OCI-LY3 (cell line): ENCODE measurements around the gene IDH3A.

Experiments used
- H2AFZ ChIP-seq: fragments of 200-600, 300-600 bp; shearing (Covaris generic); 2 replicates; pipeline ENCODE4 v1.6.0; 2014; ENCODE audit warnings: antibody characterized with exemption, low read depth, low read length
- H3K27ac ChIP-seq: fragments of 200-600, 300-600 bp; sonication (generic); 2 replicates; pipeline ENCODE4 v1.5.1; 2014; ENCODE audit warnings: mild to moderate bottlenecking, low read length, moderate library complexity, mixed read lengths
- H3K27me3 ChIP-seq: fragments of 200-600, 300-600 bp; sonication (generic); 2 replicates; pipeline ENCODE4 v1.6.1; 2014; ENCODE audit warnings: low read depth, low read length, mixed read lengths
- H3K36me3 ChIP-seq: fragments of 200-600, 300-600 bp; sonication (generic); replicated peaks from 2 replicates; pipeline ENCODE3; 2014; ENCODE audit warnings: low read depth, low read length, mixed read lengths
- H3K4me1 ChIP-seq: fragments of 300-600, 200-600 bp; sonication (generic); 2 replicates; pipeline ENCODE4 v1.6.1; 2014; ENCODE audit warnings: low read length, mixed read lengths
- H3K4me2 ChIP-seq: fragments of 200-600, 300-600 bp; sonication (generic); 2 replicates; pipeline ENCODE4 v1.6.1; 2014; ENCODE audit warnings: low read length, mixed read lengths
- H3K4me3 ChIP-seq: fragments of 300-600, 200-600 bp; sonication (generic); 2 replicates; pipeline ENCODE4 v1.5.1; 2014; ENCODE audit warnings: antibody characterized with exemption, mild to moderate bottlenecking, low read length, moderate library complexity
- H3K79me2 ChIP-seq: fragments of 300-600, 200-600 bp; shearing (Covaris generic); 2 replicates; pipeline ENCODE4 v1.6.1; 2014; ENCODE audit warnings: mild to moderate bottlenecking, low read length, mixed read lengths
- H3K9ac ChIP-seq: fragments of 300-600, 200-600 bp; shearing (Covaris generic); 2 replicates; pipeline ENCODE4 v1.6.0; 2014; ENCODE audit warnings: mild to moderate bottlenecking, low read length, moderate library complexity
- H3K9me3 ChIP-seq: fragments of 200-600, 300-600 bp; shearing (Covaris generic); 2 replicates; pipeline ENCODE4 v1.6.1; 2014; ENCODE audit warnings: low read length, mixed read lengths; ENCODE audit not compliant: insufficient read depth
- H4K20me1 ChIP-seq: fragments of 200-600, 300-600 bp; sonication (generic); 2 replicates; pipeline ENCODE4 v1.6.1; 2016; ENCODE audit warnings: low read length, mixed read lengths; ENCODE audit not compliant: insufficient read depth
- EZH2phosphoT487 ChIP-seq: fragments of 200-600 bp; shearing (Covaris generic); IDR thresholded peaks from 2 replicates; pipeline ENCODE4 v1.6.1; 2018; ENCODE audit warnings: antibody characterized with exemption, mixed run types, low read depth
- TF ChIP-seq, protein P1 (sequence below): fragments of 200-600, 300-600 bp; sonication (generic); IDR thresholded peaks from 2 replicates; pipeline ENCODE4 v1.5.1; 2014; ENCODE audit warnings: antibody characterized with exemption, low read length, low read depth

IDH3A gene

GRCh38 chr15:78204351-78205309 is 55.5 kb downstream of the IDH3A start:
- Histone ChIP-seq H3K79me2 (no peaks in the 10 kb centered on the region), H4K20me1 (no peaks in the 10 kb centered on the region), H3K4me1 (no peaks in the 10 kb centered on the region), H3K9me3 (no peaks in the 10 kb centered on the region), H3K27ac (no peak overlapping the region), H3K9ac (no peak overlapping the region), H3K36me3 (no peaks in the 10 kb centered on the region), H3K27me3 (peaks cover 10% of the 10 kb centered on the region; the same call in 1 of the 2 replicates), H3K4me3 (no peak overlapping the region), H2AFZ (no peak overlapping the region), H3K4me2 (no peak overlapping the region)
- TF ChIP-seq, protein P1, sequence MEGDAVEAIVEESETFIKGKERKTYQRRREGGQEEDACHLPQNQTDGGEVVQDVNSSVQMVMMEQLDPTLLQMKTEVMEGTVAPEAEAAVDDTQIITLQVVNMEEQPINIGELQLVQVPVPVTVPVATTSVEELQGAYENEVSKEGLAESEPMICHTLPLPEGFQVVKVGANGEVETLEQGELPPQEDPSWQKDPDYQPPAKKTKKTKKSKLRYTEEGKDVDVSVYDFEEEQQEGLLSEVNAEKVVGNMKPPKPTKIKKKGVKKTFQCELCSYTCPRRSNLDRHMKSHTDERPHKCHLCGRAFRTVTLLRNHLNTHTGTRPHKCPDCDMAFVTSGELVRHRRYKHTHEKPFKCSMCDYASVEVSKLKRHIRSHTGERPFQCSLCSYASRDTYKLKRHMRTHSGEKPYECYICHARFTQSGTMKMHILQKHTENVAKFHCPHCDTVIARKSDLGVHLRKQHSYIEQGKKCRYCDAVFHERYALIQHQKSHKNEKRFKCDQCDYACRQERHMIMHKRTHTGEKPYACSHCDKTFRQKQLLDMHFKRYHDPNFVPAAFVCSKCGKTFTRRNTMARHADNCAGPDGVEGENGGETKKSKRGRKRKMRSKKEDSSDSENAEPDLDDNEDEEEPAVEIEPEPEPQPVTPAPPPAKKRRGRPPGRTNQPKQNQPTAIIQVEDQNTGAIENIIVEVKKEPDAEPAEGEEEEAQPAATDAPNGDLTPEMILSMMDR = no peak
- TF ChIP-seq EZH2phosphoT487 = no peak

- H3K9ac ChIP-seq = no peak overlapping the region
- no peaks in the 10 kb centered on the region for H3K4me1 ChIP-seq
Observed at GRCh38 chr15:78205337-78205736, 56.2 kb downstream of the IDH3A start.

DNA sequence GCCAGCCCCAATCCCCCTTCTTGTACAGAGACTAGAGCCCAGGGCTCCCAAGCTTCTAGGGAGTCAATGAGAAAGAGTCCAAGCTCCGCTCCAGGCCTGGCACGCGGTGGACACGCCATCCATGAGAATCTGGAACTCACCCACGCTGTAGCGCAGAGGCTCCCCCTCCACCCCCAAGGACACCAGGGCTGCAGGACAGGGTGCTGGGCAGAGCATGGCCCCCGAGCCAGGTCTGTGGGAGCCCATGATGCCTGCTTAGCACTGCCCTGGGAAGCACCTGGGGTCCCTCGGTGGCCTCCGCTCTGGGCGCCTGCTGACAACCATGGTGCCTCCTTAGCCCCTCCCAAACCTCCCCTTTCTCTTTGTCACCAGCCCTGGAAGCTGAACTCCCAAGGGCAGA is 56.7 kb downstream of the IDH3A start:
- Histone ChIP-seq H3K4me2 (no peak overlapping the region), H3K9ac (no peak overlapping the region), H3K79me2 (no peaks in the 10 kb centered on the region), H3K36me3 (no peaks in the 10 kb centered on the region), H2AFZ (no peak overlapping the region), H3K27ac (no peak overlapping the region), H3K9me3 (no peaks in the 10 kb centered on the region), H3K4me3 (no peak overlapping the region), H3K4me1 (no peaks in the 10 kb centered on the region), H4K20me1 (no peaks in the 10 kb centered on the region), H3K27me3 (peaks cover 10% of the 10 kb centered on the region; the same call in 1 of the 2 replicates)
- no peak for TF ChIP-seq EZH2phosphoT487
- TF ChIP-seq, protein P1 = no peak

More at GRCh38 chr15:78205337-78205736, 56.2 kb downstream of the IDH3A start:
- no peaks in the 10 kb centered on the region for H4K20me1 ChIP-seq
- H3K36me3 ChIP-seq = no peaks in the 10 kb centered on the region
- no peak overlapping the region for H3K4me3 ChIP-seq
- no peak overlapping the region for H3K4me2 ChIP-seq
- no peak overlapping the region for H3K27ac ChIP-seq
- peaks cover 10% of the 10 kb centered on the region; the same call in 1 of the 2 replicates for H3K27me3 ChIP-seq
- no peak overlapping the region for H2AFZ ChIP-seq
- H3K9me3 ChIP-seq = no peaks in the 10 kb centered on the region
- H3K79me2 ChIP-seq = no peaks in the 10 kb centered on the region
- no peak for TF ChIP-seq EZH2phosphoT487
- TF ChIP-seq, protein P1 = no peak

GRCh38 chr15:78206326-78207109 is 57.4 kb downstream of the IDH3A start:
- H3K4me2 ChIP-seq = no peak overlapping the region
- no peaks in the 10 kb centered on the region for H3K36me3 ChIP-seq
- peaks cover 11% of the 10 kb centered on the region for H3K27me3 ChIP-seq
- H3K4me1 ChIP-seq = no peaks in the 10 kb centered on the region
- H3K79me2 ChIP-seq = no peaks in the 10 kb centered on the region
- H2AFZ ChIP-seq = no peak overlapping the region
- no peak overlapping the region for H3K9ac ChIP-seq
- no peaks in the 10 kb centered on the region for H4K20me1 ChIP-seq
- no peak for TF ChIP-seq EZH2phosphoT487
- TF ChIP-seq, protein P1 = no peak
- no peak overlapping the region for H3K4me3 ChIP-seq
- no peak overlapping the region for H3K27ac ChIP-seq
- H3K9me3 ChIP-seq = no peaks in the 10 kb centered on the region
